ENCODE results near the gene EIF4E2. TPM values are rescaled to one million over a fixed set of nuclear protein-coding genes. Genes with fewer than 3 reads are reported as not detected.

Gene EIF4E2
- total and polyA plus RNA-seq, 8 donors = 17.8 to 33.0 (median 26.8) TPM

GRCh38 chr2:232525791-232526371 is 24.6 kb upstream of the EIF4E2 start, which contains the start of gene CHRND:
Gene CHRND, plus strand, starts transcription at chr2:232526160. Its CDS starts 56 bp downstream, at chr2:232526216.
- TF ChIP-seq, protein P1, sequence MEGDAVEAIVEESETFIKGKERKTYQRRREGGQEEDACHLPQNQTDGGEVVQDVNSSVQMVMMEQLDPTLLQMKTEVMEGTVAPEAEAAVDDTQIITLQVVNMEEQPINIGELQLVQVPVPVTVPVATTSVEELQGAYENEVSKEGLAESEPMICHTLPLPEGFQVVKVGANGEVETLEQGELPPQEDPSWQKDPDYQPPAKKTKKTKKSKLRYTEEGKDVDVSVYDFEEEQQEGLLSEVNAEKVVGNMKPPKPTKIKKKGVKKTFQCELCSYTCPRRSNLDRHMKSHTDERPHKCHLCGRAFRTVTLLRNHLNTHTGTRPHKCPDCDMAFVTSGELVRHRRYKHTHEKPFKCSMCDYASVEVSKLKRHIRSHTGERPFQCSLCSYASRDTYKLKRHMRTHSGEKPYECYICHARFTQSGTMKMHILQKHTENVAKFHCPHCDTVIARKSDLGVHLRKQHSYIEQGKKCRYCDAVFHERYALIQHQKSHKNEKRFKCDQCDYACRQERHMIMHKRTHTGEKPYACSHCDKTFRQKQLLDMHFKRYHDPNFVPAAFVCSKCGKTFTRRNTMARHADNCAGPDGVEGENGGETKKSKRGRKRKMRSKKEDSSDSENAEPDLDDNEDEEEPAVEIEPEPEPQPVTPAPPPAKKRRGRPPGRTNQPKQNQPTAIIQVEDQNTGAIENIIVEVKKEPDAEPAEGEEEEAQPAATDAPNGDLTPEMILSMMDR (IDR thresholded peaks at IDR 0.05) = no peak
- Histone ChIP-seq H3K4me1 (peaks cover 0 to 22% (median 14%) of the 10 kb centered on the region in 3 donors), H3K36me3 (no peaks in the 10 kb centered on the region), H3K9me3 (no peaks in the 10 kb centered on the region), H3K27ac (no peak within 1 kb of the TSS), H3K27me3 (peaks cover 0 to 17% (median 8%) of the 10 kb centered on the region in 4 donors), H3K4me3 (no peak within 1 kb of the TSS)
- WGBS, 2 donors = 18 to 28% methylated on average over 11 to 18 of the region's 18 CpGs
- FAIRE-seq = no peak
- intact Hi-C loops (cut with DNase I) = no loop called here
- peak; percentile 53 to 75 (median 68) for DNase-seq
- ATAC-seq = peak; percentile 66 to 85 (median 68)

GRCh38 chr2:232526372-232526941 is 24.0 kb upstream of the EIF4E2 start:
- H3K4me3 ChIP-seq = no peak overlapping the region
- WGBS, 2 donors = 79 to 87% methylated on average over 13 of the region's 13 CpGs
- ATAC-seq = no peak

GRCh38 chr2:232527905-232528470 is 22.5 kb upstream of the EIF4E2 start:
- ATAC-seq = no peak
- DNase-seq = peak in 1 of 6 donors; percentile 15

More at GRCh38 chr2:232526372-232526941, 24.0 kb upstream of the EIF4E2 start:
- DNase-seq (peak in 1 of 6 donors; percentile 67), FAIRE-seq (no peak)
- Histone ChIP-seq H3K36me3 (no peaks in the 10 kb centered on the region), H3K27me3 (peaks cover 0 to 17% (median 8%) of the 10 kb centered on the region in 4 donors), H3K4me1 (peaks cover 0 to 22% (median 14%) of the 10 kb centered on the region in 3 donors), H3K9me3 (no peaks in the 10 kb centered on the region), H3K27ac (no peak overlapping the region)
- TF ChIP-seq, protein P1 (IDR thresholded peaks at IDR 0.05) = no peak
- intact Hi-C loops (cut with DNase I) = no loop called here

DNA sequence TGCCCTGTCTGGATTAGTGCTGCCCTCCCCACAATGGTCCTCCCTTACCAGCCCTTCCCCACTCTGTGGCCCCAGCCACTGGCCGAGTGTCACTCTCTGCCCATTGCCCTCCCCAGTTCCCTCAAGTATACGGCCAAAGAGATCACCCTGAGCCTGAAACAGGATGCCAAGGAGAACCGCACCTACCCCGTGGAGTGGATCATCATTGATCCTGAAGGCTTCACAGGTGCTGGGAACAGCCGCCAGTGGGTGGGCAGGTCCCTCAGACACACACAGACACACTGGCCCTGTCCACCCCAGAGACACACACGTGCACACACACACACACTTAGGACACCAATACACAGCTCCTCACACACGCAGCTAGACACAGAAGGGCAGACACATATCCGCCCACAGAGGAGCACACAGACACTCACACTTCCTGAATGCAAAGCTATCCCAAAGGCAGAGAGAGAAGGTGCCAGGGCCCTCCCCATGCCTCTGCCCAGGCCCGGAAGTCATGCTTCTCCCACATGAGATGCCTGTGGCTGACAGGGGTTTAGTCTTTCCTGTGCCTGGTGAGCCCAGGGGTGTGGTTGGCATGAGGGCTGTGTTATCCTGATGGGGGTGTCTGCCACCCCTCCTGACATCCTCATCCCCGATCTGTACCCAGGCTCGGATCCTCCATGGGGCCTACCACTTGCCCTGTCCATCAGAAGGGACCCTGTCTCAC is 21.6 kb upstream of the EIF4E2 start:
- H3K27me3 ChIP-seq = peaks cover 0 to 2% (median 0%) of the 10 kb centered on the region in 4 donors
- no peaks in the 10 kb centered on the region for H3K36me3 ChIP-seq
- H3K9me3 ChIP-seq = no peaks in the 10 kb centered on the region
- H3K4me3 ChIP-seq = no peak overlapping the region
- peaks cover 0 to 10% (median 6%) of the 10 kb centered on the region in 3 donors for H3K4me1 ChIP-seq
- DNase-seq (peak in 2 of 6 donors; percentile 28 to 48), ATAC-seq (no peak), FAIRE-seq (no peak)
- intact Hi-C loops (cut with DNase I) = no loop called here
- 69 to 79% methylated on average over 11 of the region's 11 CpGs for WGBS, 2 donors
- TF ChIP-seq, protein P1 (IDR thresholded peaks at IDR 0.05) = no peak
- no peak overlapping the region for H3K27ac ChIP-seq

More at GRCh38 chr2:232527905-232528470, 22.5 kb upstream of the EIF4E2 start:
- Histone ChIP-seq H3K27ac (no peak overlapping the region), H3K27me3 (peaks cover 0 to 10% (median 4%) of the 10 kb centered on the region in 4 donors), H3K4me1 (peaks cover 0 to 14% (median 14%) of the 10 kb centered on the region in 3 donors), H3K36me3 (no peaks in the 10 kb centered on the region), H3K4me3 (no peak overlapping the region), H3K9me3 (no peaks in the 10 kb centered on the region)
- intact Hi-C loops (cut with DNase I) = no loop called here
- TF ChIP-seq, protein P1 (IDR thresholded peaks at IDR 0.05) = no peak
- no peak for FAIRE-seq
- 67 to 73% methylated on average over 6 of the region's 6 CpGs for WGBS, 2 donors

Data from pancreas (tissue), 10 donors.